Upper lobe of left lung (tissue), 4 donors: ENCODE measurements around the gene ARHGEF19.

ENCODE experiments used
- CTCF ChIP-seq, 6 experiments: fragments of 450-650 bp in 4 of 6; fragments of 200-600 bp in 2 of 6; sonication (generic) in 2 of 6; IDR thresholded peaks; one replicate each; pipeline ENCODE4 v1.5.1; 2016 to 2019; ENCODE audit warnings: antibody characterized with exemption in 6 of 6
- EP300 ChIP-seq, 4 donors: sonication (generic); formaldehyde crosslinking; IDR thresholded peaks; one replicate each; pipeline ENCODE4 v1.5.1; 2017; ENCODE audit warnings: antibody characterized with exemption in 4 of 4, control low read depth in 2 of 4
- POLR2A ChIP-seq, 4 donors: fragments of 450-650 bp; IDR thresholded peaks; one replicate each; pipeline ENCODE4 v1.5.1; 2016 to 2017; ENCODE audit warnings: antibody characterized with exemption in 4 of 4, mild to moderate bottlenecking in 2 of 4
- POLR2AphosphoS5 ChIP-seq, 2 donors: sonication (generic); formaldehyde crosslinking; IDR thresholded peaks; one replicate each; pipeline ENCODE4 v1.5.1; 2017; ENCODE audit warnings: antibody characterized with exemption in 2 of 2

- TF ChIP-seq POLR2AphosphoS5 (IDR thresholded peaks at IDR 0.05) (no peak), POLR2A (IDR thresholded peaks at IDR 0.05) (no peak), CTCF (IDR thresholded peaks at IDR 0.05) (no peak), EP300 (IDR thresholded peaks at IDR 0.05) (no peak)
These were observed 1.9 kb downstream of the ARHGEF19 start for GRCh38 chr1:16210581-16210980.
